Neural progenitor cell (in vitro differentiated cells): ENCODE measurements around the gene SDK1. TPM values are rescaled to one million over a fixed set of nuclear protein-coding genes. Genes with fewer than 3 reads are reported as not detected.

ENCODE experiments used
- DNase-seq: peaks from one replicate; pipeline ENCODE4 v3.0.0-alpha.2; 2016; ENCODE audit warnings: low spot score
- H2AFZ ChIP-seq: fragments of 200-600 bp; sonication (generic); replicated peaks from 2 replicates; pipeline ENCODE4 v1.6.1; 2016; ENCODE audit warnings: antibody characterized with exemption
- H3F3A ChIP-seq: fragments of 200-600 bp; sonication (generic); 2 replicates; pipeline ENCODE4 v1.6.1; 2016; ENCODE audit warnings: antibody characterized with exemption, low read depth
- H3K27ac ChIP-seq: fragments of 200-600 bp; sonication (generic); 2 replicates; pipeline ENCODE4 v1.5.1; 2016; ENCODE audit warnings: mild to moderate bottlenecking
- H3K27me3 ChIP-seq: fragments of 200-600 bp; sonication (generic); 2 replicates; pipeline ENCODE4 v1.6.1; 2016; ENCODE audit warnings: mild to moderate bottlenecking, moderate library complexity
- H3K36me3 ChIP-seq: fragments of 200-600 bp; sonication (generic); 2 replicates; pipeline ENCODE4 v1.5.1; 2016
- H3K4me1 ChIP-seq: fragments of 200-600 bp; sonication (generic); 2 replicates; pipeline ENCODE4 v1.6.1; 2016; ENCODE audit warnings: mixed run types
- H3K4me2 ChIP-seq: fragments of 200-600 bp; sonication (generic); 2 replicates; pipeline ENCODE4 v1.6.1; 2016
- H3K4me3 ChIP-seq: fragments of 200-600 bp; sonication (generic); 2 replicates; pipeline ENCODE4 v1.5.1; 2016
- H3K79me2 ChIP-seq: fragments of 200-600 bp; sonication (generic); 2 replicates; pipeline ENCODE4 v1.6.1; 2016; ENCODE audit warnings: low read depth
- H3K9ac ChIP-seq: fragments of 200-600 bp; sonication (generic); 2 replicates; pipeline ENCODE4 v1.6.1; 2016
- H3K9me3 ChIP-seq: fragments of 200-600 bp; sonication (generic); 2 replicates; pipeline ENCODE4 v1.5.1; 2016; ENCODE audit warnings: low read depth
- H4K20me1 ChIP-seq: fragments of 200-600 bp; sonication (generic); 2 replicates; pipeline ENCODE4 v1.6.1; 2016; ENCODE audit warnings: low read depth
- H3K27ac Mint-ChIP-seq: 3 replicates; pipeline ENCODE4 v1.8.0; 2021; ENCODE audit warnings: mixed read lengths
- H3K27me3 Mint-ChIP-seq: 2 replicates; pipeline ENCODE4 v1.8.0; 2022; ENCODE audit warnings: low read depth, mild to moderate bottlenecking, inconsistent platforms, moderate library complexity, mixed read lengths; ENCODE audit not compliant: insufficient read depth
- H3K36me3 Mint-ChIP-seq: 3 replicates; pipeline ENCODE4 v1.8.0; 2021; ENCODE audit warnings: mixed read lengths
- H3K4me1 Mint-ChIP-seq: 3 replicates; pipeline ENCODE4 v1.8.0; 2021; ENCODE audit warnings: mixed read lengths
- H3K4me3 Mint-ChIP-seq: 3 replicates; pipeline ENCODE4 v1.8.0; 2021; ENCODE audit warnings: mild to moderate bottlenecking, moderate library complexity, mixed read lengths
- H3K9me3 Mint-ChIP-seq: 3 replicates; pipeline ENCODE4 v1.8.0; 2020; ENCODE audit warnings: mixed read lengths
- EZH2 ChIP-seq: fragments of 200-600 bp; sonication (generic); IDR thresholded peaks from 2 replicates; pipeline ENCODE4 v1.6.1; 2017; ENCODE audit warnings: antibody characterized with exemption, mild to moderate bottlenecking, moderate library complexity
- EZH2phosphoT487 ChIP-seq: fragments of 200-600 bp; sonication (generic); IDR thresholded peaks from 2 replicates; pipeline ENCODE4 v1.6.1; 2017; ENCODE audit warnings: antibody characterized with exemption
- total RNA-seq: library from RNA; depleted of rRNA; stranded (reverse); fragments of >200 nt; gene quantifications from 2 replicates; pipeline ENCODE4 v1.2.3, GENCODE V29; 2015; ENCODE audit warnings: low replicate concordance
- TF ChIP-seq, protein P1 (sequence below): fragments of 200-600 bp; sonication (generic); IDR thresholded peaks from 2 replicates; pipeline ENCODE4 v1.5.1; 2017; ENCODE audit warnings: antibody characterized with exemption, mild to moderate bottlenecking

Gene SDK1
- total RNA-seq, 1 donor from 2014 or later, result 4.9 TPM

DNA sequence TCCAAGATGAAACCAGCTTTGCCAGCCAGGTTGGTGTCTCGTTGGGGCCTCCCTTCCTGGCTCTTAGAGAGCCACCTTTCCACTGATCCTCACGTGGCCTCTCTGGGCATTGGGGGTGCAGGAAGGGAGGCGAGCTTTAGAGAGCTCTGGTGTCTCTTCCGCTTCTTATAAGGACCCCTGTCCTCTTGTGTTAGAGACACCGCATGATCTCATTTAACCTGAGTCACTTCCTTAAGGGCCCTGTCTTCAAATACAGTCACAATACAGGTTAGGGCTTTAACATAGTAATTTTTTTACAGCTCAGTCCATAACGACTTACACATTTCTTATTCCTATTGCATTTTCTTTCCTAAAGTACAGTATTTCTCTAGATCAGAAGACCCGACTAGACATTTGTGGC is 535.8 kb downstream of the SDK1 start:
- Mint-ChIP-seq H3K36me3 (no peaks in the 10 kb centered on the region), H3K27ac (no peak overlapping the region), H3K4me3 (no peak overlapping the region), H3K4me1 (no peaks in the 10 kb centered on the region), H3K27me3 (peaks cover 3% of the 10 kb centered on the region), H3K9me3 (no peaks in the 10 kb centered on the region)
- no peak for DNase-seq
- H3K4me1 ChIP-seq, result no peaks in the 10 kb centered on the region
- no peaks in the 10 kb centered on the region for H3K36me3 ChIP-seq
- H3K79me2 ChIP-seq, result no peaks in the 10 kb centered on the region
- H2AFZ ChIP-seq, result no peak overlapping the region
- no peaks in the 10 kb centered on the region for H4K20me1 ChIP-seq
- H3F3A ChIP-seq, result no peaks in the 10 kb centered on the region
- no peaks in the 10 kb centered on the region for H3K9me3 ChIP-seq
- H3K4me3 ChIP-seq, result no peak overlapping the region
- H3K9ac ChIP-seq, result no peak overlapping the region
- TF ChIP-seq EZH2 (no peak), EZH2phosphoT487 (no peak)
- TF ChIP-seq, protein P1, sequence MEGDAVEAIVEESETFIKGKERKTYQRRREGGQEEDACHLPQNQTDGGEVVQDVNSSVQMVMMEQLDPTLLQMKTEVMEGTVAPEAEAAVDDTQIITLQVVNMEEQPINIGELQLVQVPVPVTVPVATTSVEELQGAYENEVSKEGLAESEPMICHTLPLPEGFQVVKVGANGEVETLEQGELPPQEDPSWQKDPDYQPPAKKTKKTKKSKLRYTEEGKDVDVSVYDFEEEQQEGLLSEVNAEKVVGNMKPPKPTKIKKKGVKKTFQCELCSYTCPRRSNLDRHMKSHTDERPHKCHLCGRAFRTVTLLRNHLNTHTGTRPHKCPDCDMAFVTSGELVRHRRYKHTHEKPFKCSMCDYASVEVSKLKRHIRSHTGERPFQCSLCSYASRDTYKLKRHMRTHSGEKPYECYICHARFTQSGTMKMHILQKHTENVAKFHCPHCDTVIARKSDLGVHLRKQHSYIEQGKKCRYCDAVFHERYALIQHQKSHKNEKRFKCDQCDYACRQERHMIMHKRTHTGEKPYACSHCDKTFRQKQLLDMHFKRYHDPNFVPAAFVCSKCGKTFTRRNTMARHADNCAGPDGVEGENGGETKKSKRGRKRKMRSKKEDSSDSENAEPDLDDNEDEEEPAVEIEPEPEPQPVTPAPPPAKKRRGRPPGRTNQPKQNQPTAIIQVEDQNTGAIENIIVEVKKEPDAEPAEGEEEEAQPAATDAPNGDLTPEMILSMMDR, result no peak
- no peak overlapping the region for H3K27ac ChIP-seq
- no peak overlapping the region for H3K4me2 ChIP-seq
- H3K27me3 ChIP-seq, result no peaks in the 10 kb centered on the region

- H3F3A ChIP-seq, result no peaks in the 10 kb centered on the region
- no peaks in the 10 kb centered on the region for H4K20me1 ChIP-seq
- DNase-seq, result no peak
- no peak overlapping the region for H3K27ac Mint-ChIP-seq
- H3K36me3 ChIP-seq, result no peaks in the 10 kb centered on the region
- H3K79me2 ChIP-seq, result no peaks in the 10 kb centered on the region
- no peaks in the 10 kb centered on the region for H3K27me3 ChIP-seq
- H3K4me1 Mint-ChIP-seq, result no peaks in the 10 kb centered on the region
- H3K9ac ChIP-seq, result no peak overlapping the region
- no peaks in the 10 kb centered on the region for H3K36me3 Mint-ChIP-seq
- H3K4me2 ChIP-seq, result no peak overlapping the region
- no peaks in the 10 kb centered on the region for H3K9me3 Mint-ChIP-seq
- H3K9me3 ChIP-seq, result no peaks in the 10 kb centered on the region
- no peaks in the 10 kb centered on the region for H3K4me1 ChIP-seq
- no peak overlapping the region for H3K4me3 ChIP-seq
- H2AFZ ChIP-seq, result no peak overlapping the region
- no peak for TF ChIP-seq EZH2
- TF ChIP-seq, protein P1, result no peak
- TF ChIP-seq EZH2phosphoT487, result no peak
- no peak overlapping the region for H3K27ac ChIP-seq
- no peaks in the 10 kb centered on the region for H3K27me3 Mint-ChIP-seq
- H3K4me3 Mint-ChIP-seq, result no peak overlapping the region
Measured at GRCh38 chr7:3844540-3845151, 543.6 kb downstream of the SDK1 start.

DNA sequence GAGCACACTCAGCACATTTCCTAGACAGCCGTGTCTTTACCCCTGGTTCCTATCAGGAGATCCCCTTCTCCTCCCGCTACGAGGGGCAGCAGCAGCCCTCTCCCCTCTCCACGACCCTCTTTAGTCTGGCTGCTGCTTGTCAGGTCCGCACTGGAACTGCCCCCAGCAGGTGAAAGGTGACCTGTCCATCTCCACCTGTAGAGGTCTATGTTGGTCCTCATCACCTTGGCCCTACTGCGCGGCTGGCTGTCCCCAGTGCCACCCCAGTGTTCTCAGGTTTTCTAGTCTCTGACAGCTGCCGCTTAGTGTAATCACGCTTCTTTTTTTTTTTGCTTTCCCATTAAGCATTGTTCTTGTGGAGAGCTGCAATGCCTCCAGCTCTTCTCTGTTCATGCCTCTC is 545.7 kb downstream of the SDK1 start:
- Histone ChIP-seq H3K9ac (no peak overlapping the region), H3K36me3 (no peaks in the 10 kb centered on the region), H3K27me3 (no peaks in the 10 kb centered on the region), H3K9me3 (no peaks in the 10 kb centered on the region), H3K4me1 (no peaks in the 10 kb centered on the region), H2AFZ (no peak overlapping the region), H3K79me2 (no peaks in the 10 kb centered on the region), H3F3A (no peaks in the 10 kb centered on the region), H3K4me2 (no peak overlapping the region), H4K20me1 (no peaks in the 10 kb centered on the region), H3K27ac (no peak overlapping the region), H3K4me3 (no peak overlapping the region)
- Mint-ChIP-seq H3K27me3 (no peaks in the 10 kb centered on the region), H3K4me3 (no peak overlapping the region), H3K4me1 (no peaks in the 10 kb centered on the region), H3K9me3 (no peaks in the 10 kb centered on the region), H3K36me3 (peaks cover under 1% of the 10 kb centered on the region), H3K27ac (no peak overlapping the region)
- DNase-seq, result no peak
- TF ChIP-seq EZH2 (no peak), EZH2phosphoT487 (no peak)
- TF ChIP-seq, protein P1, result no peak
